Stimulated activated CD4-positive, alpha-beta T cell treated with anti-CD3 and anti-CD28 coated beads, Interleukin-2, amount 100 ng/mL, for 24 hours (primary cell): Measurements from ENCODE around the gene ADAMTS17.
A peak's percentile ranks its signal among the peaks of the same experiment; 100 is the strongest.
"Not testable (repeated sequence)": the region's sequence is repeated elsewhere in the genome, so short reads cannot be mapped to it uniquely, and the experiment has no call there.

ENCODE experiments used
- DNase-seq, 2 donors: peaks; one replicate each; pipeline ENCODE4 v3.0.0-alpha.2; 2020

ADAMTS17 gene

GRCh38 chr15:99959326-99959725 is 382.4 kb downstream of the ADAMTS17 start:
- no peak for DNase-seq

GRCh38 chr15:99958426-99959097 is 383.2 kb downstream of the ADAMTS17 start:
- DNase-seq: no peak

- DNase-seq: no peak
These were observed 384.1 kb downstream of the ADAMTS17 start for GRCh38 chr15:99957642-99958013.

GRCh38 chr15:99956820-99957641 is 384.7 kb downstream of the ADAMTS17 start:
- DNase-seq: no peak

GRCh38 chr15:99956022-99956775 is 385.6 kb downstream of the ADAMTS17 start:
- no peak for DNase-seq

- DNase-seq: no peak
These were observed 386.2 kb downstream of the ADAMTS17 start for GRCh38 chr15:99955532-99955931.

GRCh38 chr15:99955181-99955525 is 386.6 kb downstream of the ADAMTS17 start:
- DNase-seq: no peak

GRCh38 chr15:99954361-99955180 is 387.2 kb downstream of the ADAMTS17 start:
- no peak for DNase-seq

GRCh38 chr15:99953886-99954285 is 387.9 kb downstream of the ADAMTS17 start:
- no peak for DNase-seq

GRCh38 chr15:99951511-99951910 is 390.3 kb downstream of the ADAMTS17 start:
- DNase-seq: no peak

- no peak for DNase-seq
These were observed 397.6 kb downstream of the ADAMTS17 start for GRCh38 chr15:99944131-99944530.

- no peak for DNase-seq
These were observed 398.3 kb downstream of the ADAMTS17 start for GRCh38 chr15:99943466-99943865.

- DNase-seq: no peak
These were observed 408.9 kb downstream of the ADAMTS17 start for GRCh38 chr15:99932676-99933402.

- no peak for DNase-seq
These were observed 409.8 kb downstream of the ADAMTS17 start for GRCh38 chr15:99931703-99932603.

- no peak for DNase-seq
These were observed 411.1 kb downstream of the ADAMTS17 start for GRCh38 chr15:99930696-99931095.

GRCh38 chr15:99929266-99929665 is 412.5 kb downstream of the ADAMTS17 start:
- DNase-seq: no peak

GRCh38 chr15:99928429-99928981 is 413.3 kb downstream of the ADAMTS17 start:
- DNase-seq: peak; percentile 89 to 90

GRCh38 chr15:99926532-99926931 is 415.2 kb downstream of the ADAMTS17 start:
- not testable (repeated sequence) for DNase-seq

- DNase-seq: peak; percentile 66 to 71
These were observed 415.9 kb downstream of the ADAMTS17 start for GRCh38 chr15:99925661-99926461.

GRCh38 chr15:99923711-99924110 is 418.1 kb downstream of the ADAMTS17 start:
- no peak for DNase-seq
